Fibroblast of lung (primary cell): ENCODE measurements around the gene SLC5A1.

Source experiments
- EZH2 ChIP-seq: IDR thresholded peaks from 2 replicates; pipeline ENCODE4 v1.5.1; 2012; ENCODE audit warnings: low read length, control low read depth, mild to moderate bottlenecking; ENCODE audit errors: missing control alignments
- TF ChIP-seq, protein P1 (sequence below), 2 donors: IDR thresholded peaks in 1 of 2; conservative IDR thresholded peaks in 1 of 2; 1 replicate in 1 of 2; 2 replicates in 1 of 2; pipeline ENCODE4 v1.5.1; 2011 to 2012; ENCODE audit warnings: low read length in 2 of 2, control low read depth in 1 of 2, inconsistent platforms in 1 of 2, low read depth in 1 of 2, mild to moderate bottlenecking in 1 of 2

DNA sequence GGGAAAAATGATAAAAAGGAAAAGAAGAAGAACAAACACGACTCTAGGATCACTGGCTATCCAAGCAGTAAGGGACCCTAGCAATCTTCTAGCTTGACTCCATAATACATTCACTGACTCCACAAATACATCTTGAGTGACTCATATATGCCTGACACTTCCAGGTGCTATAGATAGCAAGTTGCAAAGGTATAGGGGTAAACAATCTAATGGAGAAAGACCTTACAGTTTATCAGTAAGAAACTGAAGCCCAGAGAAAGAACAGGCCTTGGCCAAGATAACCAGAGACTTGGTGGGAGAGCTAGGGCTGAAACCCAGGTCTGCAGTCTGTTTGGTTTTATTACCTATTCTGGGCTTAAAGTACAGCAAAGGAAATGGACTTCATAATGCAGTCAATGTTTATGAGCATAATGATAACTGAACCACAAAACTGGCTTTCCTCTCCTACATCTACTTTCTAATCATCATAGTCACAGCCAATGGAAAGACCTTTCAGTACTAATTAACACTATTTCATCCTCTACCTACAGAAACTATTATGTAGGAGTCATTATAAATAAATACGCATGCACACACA lies 19.7 kb upstream of the SLC5A1 start:
- TF ChIP-seq, protein P1, sequence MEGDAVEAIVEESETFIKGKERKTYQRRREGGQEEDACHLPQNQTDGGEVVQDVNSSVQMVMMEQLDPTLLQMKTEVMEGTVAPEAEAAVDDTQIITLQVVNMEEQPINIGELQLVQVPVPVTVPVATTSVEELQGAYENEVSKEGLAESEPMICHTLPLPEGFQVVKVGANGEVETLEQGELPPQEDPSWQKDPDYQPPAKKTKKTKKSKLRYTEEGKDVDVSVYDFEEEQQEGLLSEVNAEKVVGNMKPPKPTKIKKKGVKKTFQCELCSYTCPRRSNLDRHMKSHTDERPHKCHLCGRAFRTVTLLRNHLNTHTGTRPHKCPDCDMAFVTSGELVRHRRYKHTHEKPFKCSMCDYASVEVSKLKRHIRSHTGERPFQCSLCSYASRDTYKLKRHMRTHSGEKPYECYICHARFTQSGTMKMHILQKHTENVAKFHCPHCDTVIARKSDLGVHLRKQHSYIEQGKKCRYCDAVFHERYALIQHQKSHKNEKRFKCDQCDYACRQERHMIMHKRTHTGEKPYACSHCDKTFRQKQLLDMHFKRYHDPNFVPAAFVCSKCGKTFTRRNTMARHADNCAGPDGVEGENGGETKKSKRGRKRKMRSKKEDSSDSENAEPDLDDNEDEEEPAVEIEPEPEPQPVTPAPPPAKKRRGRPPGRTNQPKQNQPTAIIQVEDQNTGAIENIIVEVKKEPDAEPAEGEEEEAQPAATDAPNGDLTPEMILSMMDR (conservative IDR thresholded peaks at IDR 0.05 in 1 of 2, IDR thresholded peaks at IDR 0.05 in 1 of 2; ENCODE audit: low read depth in 1 of 2, low read length in 2 of 2), result no peak
- TF ChIP-seq EZH2, result no peak
